ENCODE measurements around the gene MOK. TPM values are rescaled to one million over a fixed set of nuclear protein-coding genes. Genes with fewer than 3 reads are reported as not detected.

MOK gene
- total RNA-seq, 1 donor from 2014 or later: 17.6 TPM

- no peaks in the 10 kb centered on the region for H3K27me3 ChIP-seq
- no peak overlapping the region for H3K27ac ChIP-seq
- DNase-seq (ENCODE audit: low spot score in 2 of 2): no peak
- intact Hi-C loops (cut with DNase I): no loop called here
- H3K4me3 ChIP-seq: no peak overlapping the region
- H3K4me1 ChIP-seq: peaks cover 0 to 2% of the 10 kb centered on the region in 2 donors
- H3K9me3 ChIP-seq: no peaks in the 10 kb centered on the region
- peaks cover 15 to 28% of the 10 kb centered on the region in 2 donors for H3K36me3 ChIP-seq
- TF ChIP-seq CTCF (IDR thresholded peaks at IDR 0.05): no peak
Measured at GRCh38 chr14:102213470-102213869, 91.5 kb downstream of the MOK start.

- H3K4me3 ChIP-seq: no peak overlapping the region
- no peak overlapping the region for H3K27ac ChIP-seq
- H3K27me3 ChIP-seq: no peaks in the 10 kb centered on the region
- no peak for TF ChIP-seq CTCF (IDR thresholded peaks at IDR 0.05)
- intact Hi-C loops (cut with DNase I): no loop called here
- H3K4me1 ChIP-seq: peaks cover 0 to 2% of the 10 kb centered on the region in 2 donors
- DNase-seq (ENCODE audit: low spot score in 2 of 2): no peak
- H3K9me3 ChIP-seq: no peaks in the 10 kb centered on the region
- H3K36me3 ChIP-seq: peaks cover 21 to 28% of the 10 kb centered on the region in 2 donors
Measured at GRCh38 chr14:102212845-102213244, 92.1 kb downstream of the MOK start.

- no peaks in the 10 kb centered on the region for H3K9me3 ChIP-seq
- no peak for DNase-seq (ENCODE audit: low spot score in 2 of 2)
- no peak for TF ChIP-seq CTCF (IDR thresholded peaks at IDR 0.05)
- H3K4me3 ChIP-seq: no peak overlapping the region
- peaks cover 21 to 29% of the 10 kb centered on the region in 2 donors for H3K36me3 ChIP-seq
- no peak overlapping the region for H3K27ac ChIP-seq
- peaks cover 0 to 2% of the 10 kb centered on the region in 2 donors for H3K4me1 ChIP-seq
- intact Hi-C loops (cut with DNase I): no loop called here
- no peaks in the 10 kb centered on the region for H3K27me3 ChIP-seq
Measured at GRCh38 chr14:102212356-102212755, 92.6 kb downstream of the MOK start.

GRCh38 chr14:102211240-102211639 is 93.7 kb downstream of the MOK start:
- H3K4me3 ChIP-seq: no peak overlapping the region
- H3K4me1 ChIP-seq: peaks cover 0 to 2% of the 10 kb centered on the region in 2 donors
- no peaks in the 10 kb centered on the region for H3K9me3 ChIP-seq
- no peak overlapping the region for H3K27ac ChIP-seq
- peaks cover 21 to 33% of the 10 kb centered on the region in 2 donors for H3K36me3 ChIP-seq
- no peak for DNase-seq (ENCODE audit: low spot score in 2 of 2)
- intact Hi-C loops (cut with DNase I): no loop called here
- no peak for TF ChIP-seq CTCF (IDR thresholded peaks at IDR 0.05)
- H3K27me3 ChIP-seq: no peaks in the 10 kb centered on the region

- no peak for DNase-seq (ENCODE audit: low spot score in 2 of 2)
- Histone ChIP-seq H3K27ac (no peak overlapping the region), H3K4me1 (peaks cover 0 to 2% of the 10 kb centered on the region in 2 donors), H3K36me3 (peaks cover 21 to 34% of the 10 kb centered on the region in 2 donors), H3K4me3 (no peak overlapping the region), H3K27me3 (no peaks in the 10 kb centered on the region), H3K9me3 (no peaks in the 10 kb centered on the region)
- no peak for TF ChIP-seq CTCF (IDR thresholded peaks at IDR 0.05)
- intact Hi-C loops (cut with DNase I): no loop called here
Measured at GRCh38 chr14:102210421-102211042, 94.4 kb downstream of the MOK start.
